HG02884 (cell line): ENCODE results near the gene DOK5.

Experiments used
- ATAC-seq: cut with Tn5 transposase; IDR thresholded peaks from one replicate; pipeline ENCODE4 v1.9.1; 2021; ENCODE audit warnings: mild to moderate bottlenecking, moderate library complexity; ENCODE audit not compliant: unreplicated experiment

The DOK5 gene

DNA sequence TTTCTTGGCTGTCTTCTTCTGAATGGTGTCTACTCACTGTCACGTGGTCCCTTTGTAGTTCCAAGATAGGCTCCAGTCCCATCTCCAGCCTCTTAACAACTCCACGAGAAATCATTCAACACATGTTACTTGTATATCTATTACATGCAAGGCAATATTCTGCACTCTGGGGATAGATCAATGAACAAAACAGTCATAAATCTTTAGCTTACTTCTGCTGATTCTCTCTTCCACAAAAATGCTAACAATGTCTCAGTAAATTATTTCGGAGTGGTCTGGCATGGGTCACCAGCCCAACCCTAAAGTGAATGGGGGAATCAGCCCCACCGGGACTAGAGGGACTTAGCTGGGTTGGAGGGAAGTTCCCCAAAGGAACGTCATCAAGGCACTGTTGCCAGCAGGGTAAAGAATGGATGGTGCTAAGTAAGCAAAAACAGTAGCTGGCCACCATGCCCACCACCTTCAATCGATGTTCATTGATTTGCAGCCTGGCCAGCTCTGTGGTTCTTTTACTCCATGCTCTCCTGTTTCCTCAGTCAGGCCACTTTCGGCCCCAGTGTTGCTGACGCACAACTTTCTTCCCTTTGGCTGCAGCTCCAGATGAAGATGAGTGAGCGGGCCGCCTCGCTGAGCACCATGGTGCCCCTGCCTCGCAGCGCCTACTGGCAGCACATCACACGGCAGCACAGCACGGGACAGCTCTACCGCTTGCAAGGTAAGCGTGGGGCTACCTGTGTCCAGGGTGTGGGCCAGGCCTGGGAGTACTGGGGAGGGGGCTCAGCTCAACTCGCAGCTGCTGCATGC lies 167.7 kb downstream of the DOK5 start:
- no peak for ATAC-seq

DNA sequence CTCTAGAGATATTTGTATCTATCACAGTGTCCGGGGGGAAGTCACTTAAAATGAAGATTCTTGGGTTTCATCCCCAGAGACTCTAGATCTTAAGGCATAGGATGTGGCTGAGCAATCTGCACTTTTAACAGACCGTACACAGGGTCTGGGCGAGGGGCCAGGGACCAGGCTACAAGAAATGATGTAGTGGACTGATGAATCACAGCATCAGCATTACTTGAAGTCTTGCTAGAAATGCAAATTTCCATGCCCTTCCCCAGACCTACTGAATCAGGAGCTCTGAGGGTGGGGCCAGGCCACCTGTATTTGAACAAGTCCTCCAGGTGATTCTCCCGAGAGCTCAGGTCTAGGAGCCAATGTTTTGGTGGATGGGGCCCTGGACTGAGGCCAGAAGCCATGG lies 168.4 kb downstream of the DOK5 start:
- ATAC-seq = no peak

GRCh38 chr20:54645445-54646155 lies 170.2 kb downstream of the DOK5 start:
- no peak for ATAC-seq

DNA sequence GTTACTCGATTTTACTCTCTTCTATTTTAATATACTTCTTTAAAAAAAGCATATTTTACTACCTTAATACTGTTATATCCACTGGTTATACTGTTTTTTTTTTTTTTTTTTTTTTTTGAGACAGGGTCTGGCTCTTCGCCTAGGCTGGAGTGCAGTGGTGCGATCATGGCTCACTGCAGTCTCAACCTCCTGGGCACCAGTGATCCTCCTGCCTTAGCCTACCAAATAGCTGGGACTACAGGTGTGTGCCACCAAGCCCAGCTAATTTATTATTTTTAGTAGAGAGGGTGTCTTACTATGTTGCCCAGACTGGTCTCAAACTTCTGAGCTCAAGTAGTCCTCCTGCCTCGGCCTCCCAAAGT lies 170.7 kb downstream of the DOK5 start:
- ATAC-seq = no peak

GRCh38 chr20:54648421-54649142 lies 173.2 kb downstream of the DOK5 start:
- no peak for ATAC-seq

DNA sequence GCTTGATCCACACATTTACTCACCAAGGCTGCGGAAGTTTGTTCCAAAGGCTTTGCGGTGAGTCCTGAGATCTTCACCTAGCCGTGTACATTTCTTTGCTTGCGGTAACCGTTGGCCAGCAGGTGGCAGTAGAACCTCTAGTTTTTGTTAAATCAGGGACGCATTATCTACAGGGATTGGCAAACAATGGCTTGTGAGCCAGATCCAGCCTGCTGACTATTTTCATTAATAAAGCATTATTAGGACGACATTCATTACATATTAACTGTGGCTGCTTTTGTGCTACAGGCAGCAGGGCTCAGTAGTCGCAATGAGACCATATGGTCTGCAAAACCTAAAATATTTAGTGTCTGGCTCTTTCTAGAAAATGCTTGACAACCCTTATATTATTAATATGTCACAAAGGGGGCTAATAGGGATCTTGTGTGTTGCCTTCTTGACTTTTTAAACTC lies 174.1 kb downstream of the DOK5 start:
- ATAC-seq = peak; percentile 74

GRCh38 chr20:54650052-54650719 lies 174.8 kb downstream of the DOK5 start:
- ATAC-seq = no peak

- ATAC-seq = no peak
Observed at GRCh38 chr20:54651252-54651651, 175.9 kb downstream of the DOK5 start.

DNA sequence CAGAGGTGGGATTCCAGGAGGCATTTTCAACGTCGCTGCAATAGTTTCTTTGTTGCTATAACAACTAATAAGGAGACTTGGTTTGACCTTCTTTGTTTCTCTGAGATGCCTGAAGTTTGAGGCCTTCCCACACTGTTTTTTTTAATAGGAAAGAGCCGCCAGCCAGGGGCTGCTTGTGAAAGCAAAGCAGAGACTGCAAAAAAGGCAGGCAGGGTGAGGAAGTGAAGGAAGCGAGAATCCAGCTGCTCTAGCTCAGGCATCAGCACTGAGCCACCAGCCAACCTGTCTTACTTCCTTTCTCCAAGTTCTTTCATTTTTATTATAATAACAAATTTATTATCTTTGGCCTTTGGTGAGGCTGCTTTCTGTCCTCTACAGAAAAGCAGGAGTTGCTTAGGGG lies 179.1 kb downstream of the DOK5 start:
- ATAC-seq = no peak

GRCh38 chr20:54657268-54657826 lies 182.0 kb downstream of the DOK5 start:
- no peak for ATAC-seq

DNA sequence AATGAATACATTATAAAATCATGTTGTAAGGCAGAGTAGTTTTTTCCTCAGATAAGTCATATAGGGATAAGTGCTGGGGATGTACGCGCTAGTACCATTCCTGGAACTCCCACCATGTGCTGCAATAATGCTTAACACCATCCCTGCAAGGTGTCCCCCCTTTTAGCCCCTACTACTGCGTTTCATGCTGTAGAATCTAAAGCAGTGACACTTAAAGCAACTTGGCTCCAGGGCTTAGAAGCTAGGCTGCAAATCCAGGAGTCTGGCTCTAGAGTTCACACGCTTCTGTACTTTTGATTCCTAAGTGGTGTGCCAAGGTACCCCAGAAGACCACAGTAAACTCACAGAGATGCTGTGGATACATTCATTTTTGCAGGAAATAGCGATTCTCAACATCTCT lies 183.1 kb downstream of the DOK5 start:
- ATAC-seq = no peak

DNA sequence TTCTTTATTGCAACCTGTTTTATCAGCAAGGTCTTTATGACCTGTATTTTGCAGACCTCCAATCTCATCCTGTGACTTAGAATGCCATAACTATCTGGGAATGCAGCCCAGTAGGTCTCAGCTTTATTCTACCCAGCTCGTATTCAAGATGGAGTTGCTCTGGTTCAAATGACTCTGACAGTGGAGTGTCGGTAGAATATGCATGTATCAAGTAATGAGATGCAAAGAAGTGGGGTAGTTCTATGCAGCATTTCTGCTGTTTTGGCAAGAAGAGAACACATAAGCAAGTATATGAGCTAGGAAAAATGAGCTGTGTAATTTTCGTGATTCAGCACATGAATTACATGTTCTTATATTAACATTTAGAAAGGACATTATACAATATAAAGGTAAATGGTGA lies 185.9 kb downstream of the DOK5 start:
- no peak for ATAC-seq

DNA sequence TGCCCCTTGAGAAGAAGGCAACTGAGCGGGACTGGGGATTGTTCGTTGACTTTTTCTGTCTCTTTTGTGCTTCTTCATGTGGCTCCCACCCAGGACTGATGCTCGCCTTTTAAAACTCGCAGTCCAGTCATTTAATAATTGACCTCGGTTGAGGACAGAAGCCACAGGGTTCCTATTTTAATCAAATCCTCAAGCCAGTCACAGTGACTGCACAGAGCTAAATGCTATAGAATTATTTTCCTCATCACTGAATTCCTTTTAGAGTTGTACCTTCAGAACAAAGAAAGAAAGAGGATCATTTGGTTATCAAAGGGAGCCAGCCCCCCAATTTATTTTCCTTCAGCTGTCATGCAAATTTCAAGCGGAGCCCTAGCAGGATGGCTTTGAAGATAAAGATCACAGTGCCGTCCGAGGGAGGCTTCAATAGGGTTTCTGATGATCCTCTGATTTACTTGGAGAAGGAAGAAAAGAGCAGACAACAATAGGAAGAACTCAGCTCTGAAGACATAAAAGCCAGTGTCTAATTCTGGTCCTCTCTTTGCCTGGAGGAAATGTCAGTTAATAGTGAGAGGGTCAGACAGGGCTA lies 186.6 kb downstream of the DOK5 start:
- no peak for ATAC-seq

- peak; percentile 65 for ATAC-seq
Observed at GRCh38 chr20:54665812-54666211, 190.4 kb downstream of the DOK5 start.

GRCh38 chr20:54668271-54669039 lies 193.1 kb downstream of the DOK5 start:
- ATAC-seq = peak; percentile 60

GRCh38 chr20:54669040-54669363 lies 193.6 kb downstream of the DOK5 start:
- ATAC-seq = no peak

GRCh38 chr20:54678253-54678652 lies 202.9 kb downstream of the DOK5 start:
- no peak for ATAC-seq

GRCh38 chr20:54680439-54680838 lies 205.0 kb downstream of the DOK5 start:
- no peak for ATAC-seq

- ATAC-seq = no peak
Observed at GRCh38 chr20:54680872-54681619, 205.7 kb downstream of the DOK5 start.
